B cell (primary cell): ENCODE measurements around the gene PAPSS2. TPM values are rescaled to one million over a fixed set of nuclear protein-coding genes. Genes with fewer than 3 reads are reported as not detected.

Experiments used
- ATAC-seq: fragments of 200-7000 bp; cut with Tn5 transposase; one replicate; pipeline ENCODE4 v1.10.0; 2021; ENCODE audit warnings: low read depth, mild to moderate bottlenecking, moderate number of reproducible peaks, moderate library complexity
- CTCF ChIA-PET: fragments of 350-600 bp; sonication (Branson Sonifier 250); formaldehyde crosslinking; loops from one replicate; lab custom pipeline; 2021; ENCODE audit warnings: antibody characterized with exemption, inconsistent platforms; lab: Charles Lee
- POLR2A ChIA-PET: fragments of 350-600 bp; sonication (Branson Sonifier 250); formaldehyde crosslinking; loops from one replicate; lab custom pipeline; 2021; ENCODE audit warnings: antibody characterized with exemption; lab: Charles Lee
- DNase-seq: peaks from one replicate; pipeline ENCODE4 v3.0.0; 2013
- H2AFZ ChIP-seq: 2 replicates; pipeline ENCODE4 v1.6.1; 2012; ENCODE audit warnings: mild to moderate bottlenecking, low read depth, low read length; ENCODE audit not compliant: insufficient read depth, poor library complexity, severe bottlenecking
- H3K27ac ChIP-seq, 2 donors: 1 replicate in 1 of 2; 2 replicates in 1 of 2; pipeline ENCODE4 v1.5.1; 2012 to 2013; ENCODE audit warnings: low read length in 2 of 2, mild to moderate bottlenecking in 2 of 2, moderate library complexity in 1 of 2
- H3K27me3 ChIP-seq, 4 experiments: fragments of 200-600 bp in 1 of 4; sonication (generic) in 1 of 4; replicated peaks in 1 of 4; 1 replicate in 2 of 4; 2 replicates in 2 of 4; pipeline versions ENCODE4 v1.6.1 to v1.7.0; 2013 to 2016; ENCODE audit warnings: low read length in 3 of 4, mild to moderate bottlenecking in 2 of 4, mixed read lengths in 1 of 4, moderate library complexity in 1 of 4; ENCODE audit not compliant: insufficient read depth in 4 of 4, control insufficient read depth in 3 of 4; ENCODE audit errors: control extremely low read depth in 1 of 4
- H3K36me3 ChIP-seq, 2 experiments: replicated peaks in 1 of 2; 1 replicate in 1 of 2; 2 replicates in 1 of 2; pipeline versions ENCODE4 v1.6.1 to v1.7.1; 2013; ENCODE audit warnings: low read length in 1 of 2; ENCODE audit not compliant: insufficient read depth in 2 of 2, control insufficient read depth in 1 of 2; ENCODE audit errors: control extremely low read depth in 1 of 2, extremely low read depth in 1 of 2
- H3K4me1 ChIP-seq, 2 donors: fragments of 200-600 bp in 1 of 2; sonication (generic) in 1 of 2; 1 replicate in 1 of 2; 2 replicates in 1 of 2; pipeline versions ENCODE4 v1.5.1 to v1.6.1; 2013 to 2017; ENCODE audit warnings: low read length in 2 of 2; ENCODE audit not compliant: control insufficient read depth in 2 of 2, insufficient read depth in 2 of 2
- H3K4me2 ChIP-seq: replicated peaks from 2 replicates; pipeline ENCODE3; 2012; ENCODE audit warnings: mild to moderate bottlenecking, low read depth, low read length; ENCODE audit not compliant: poor library complexity, severe bottlenecking
- H3K4me3 ChIP-seq, 5 experiments: fragments of 200-600 bp in 1 of 5; sonication (generic) in 1 of 5; 1 replicate in 3 of 5; 2 replicates in 2 of 5; pipeline versions ENCODE4 v1.5.1 to v1.7.0; 2011 to 2016; ENCODE audit warnings: low read length in 4 of 5, mild to moderate bottlenecking in 4 of 5, low read depth in 2 of 5, control low read depth in 1 of 5, moderate library complexity in 1 of 5; ENCODE audit not compliant: insufficient read depth in 1 of 5; ENCODE audit errors: control extremely low read depth in 1 of 5, extremely low read depth in 1 of 5
- H3K79me2 ChIP-seq: fragments of 200-600 bp; sonication (generic); one replicate; pipeline ENCODE4 v1.6.0; 2016; ENCODE audit warnings: low read length; ENCODE audit not compliant: control insufficient read depth, insufficient read depth
- H3K9ac ChIP-seq: fragments of 200-600 bp; sonication (generic); 2 replicates; pipeline ENCODE4 v1.6.1; 2017; ENCODE audit warnings: mild to moderate bottlenecking, low read length, moderate library complexity
- H3K9me3 ChIP-seq, 3 donors: one replicate each; pipeline versions ENCODE4 v1.6.1 to v1.7.1; 2013; ENCODE audit warnings: low read length in 2 of 3; ENCODE audit not compliant: control insufficient read depth in 2 of 3, insufficient read depth in 1 of 3; ENCODE audit errors: control extremely low read depth in 1 of 3
- H4K20me1 ChIP-seq: 2 replicates; pipeline ENCODE4 v1.6.0; 2012; ENCODE audit warnings: mild to moderate bottlenecking, low read length; ENCODE audit not compliant: insufficient read depth, control insufficient read depth, poor library complexity, severe bottlenecking
- H3K27ac Mint-ChIP-seq: one replicate; pipeline ENCODE4 v1.8.0; 2021; ENCODE audit warnings: mixed read lengths
- H3K27me3 Mint-ChIP-seq: one replicate; pipeline ENCODE4 v1.8.0; 2021; ENCODE audit warnings: mixed read lengths
- H3K4me1 Mint-ChIP-seq: one replicate; pipeline ENCODE4 v1.8.0; 2021; ENCODE audit warnings: mixed read lengths
- H3K4me3 Mint-ChIP-seq: one replicate; pipeline ENCODE4 v1.8.0; 2021; ENCODE audit warnings: mixed read lengths
- H3K9me3 Mint-ChIP-seq: one replicate; pipeline ENCODE4 v1.8.0; 2022; ENCODE audit warnings: mixed read lengths; ENCODE audit not compliant: insufficient read depth
- CTCF ChIP-seq: fragments of 200-600 bp; IDR thresholded peaks from one replicate; pipeline ENCODE4 v1.8.0; 2022; ENCODE audit warnings: antibody characterized with exemption, mild to moderate bottlenecking
- EZH2 ChIP-seq: IDR thresholded peaks from 2 replicates; pipeline ENCODE4 v1.6.1; 2012; ENCODE audit warnings: borderline replicate concordance, low read depth, mild to moderate bottlenecking, moderate library complexity, low read length; ENCODE audit not compliant: insufficient read depth, poor library complexity, severe bottlenecking
- WGBS: methylation state at CpG from one replicate; pipeline ENCODE4 v1.1.5; 2013; ENCODE audit warnings: missing lambda C conversion rate; ENCODE audit not compliant: insufficient coverage; 5-methylcytosine and 5-hydroxymethylcytosine counted together
- intact Hi-C: fragments of 100-400 bp; cut with micrococcal nuclease; formaldehyde crosslinking; loops from one replicate; pipeline ENCODE4 v1.10.0; 2022
- polyA plus RNA-seq: library from polyadenylated mRNA; depleted of rRNA; stranded (reverse); fragments of >200 nt; gene quantifications from 2 replicates; pipeline ENCODE4 v1.2.3, GENCODE V29; 2012
- total RNA-seq, 2 donors: library from RNA; stranded (reverse); fragments of 120-200 nt in 1 of 2; gene quantifications; 1 replicate in 1 of 2; 2 replicates in 1 of 2; pipeline versions ENCODE4 v1.2.3 to v1.2.4, GENCODE V29; 2013 to 2022

The PAPSS2 gene
- total and polyA plus RNA-seq, 2 donors (not counting 1 experiment from before 2014, with no cell fraction given), result not detected

GRCh38 chr10:87636313-87636915 lies 23.3 kb upstream of the PAPSS2 start:
- Histone ChIP-seq H3K4me2 (no peak overlapping the region), H3K27me3 (no peaks in the 10 kb centered on the region), H3K79me2 (no peaks in the 10 kb centered on the region), H3K9ac (no peak overlapping the region), H4K20me1 (no peaks in the 10 kb centered on the region), H3K9me3 (no peaks in the 10 kb centered on the region), H3K4me1 (peaks cover 0 to 6% of the 10 kb centered on the region in 2 donors), H3K27ac (no peak overlapping the region), H3K36me3 (no peaks in the 10 kb centered on the region), H3K4me3 (no peak overlapping the region), H2AFZ (no peak overlapping the region)
- Mint-ChIP-seq H3K4me1 (peaks cover 4% of the 10 kb centered on the region), H3K27me3 (no peaks in the 10 kb centered on the region), H3K4me3 (no peak overlapping the region), H3K9me3 (no peaks in the 10 kb centered on the region), H3K27ac (no peak overlapping the region)
- intact Hi-C loops, result no loop called here
- TF ChIP-seq EZH2, result no peak
- TF ChIP-seq CTCF, result no peak
- 97% methylated on average over 3 of the region's 3 CpGs for WGBS
- ATAC-seq (no peak), DNase-seq (no peak)
- ChIA-PET POLR2A (no interaction called here), CTCF (no interaction called here)

GRCh38 chr10:87639493-87639892 lies 20.2 kb upstream of the PAPSS2 start:
- Histone ChIP-seq H2AFZ (no peak overlapping the region), H3K4me1 (peaks cover 0 to 6% of the 10 kb centered on the region in 2 donors), H3K27me3 (no peaks in the 10 kb centered on the region), H3K79me2 (no peaks in the 10 kb centered on the region), H3K9ac (no peak overlapping the region), H3K9me3 (no peaks in the 10 kb centered on the region), H3K4me3 (no peak overlapping the region), H3K4me2 (no peak overlapping the region), H3K27ac (no peak overlapping the region), H3K36me3 (no peaks in the 10 kb centered on the region), H4K20me1 (no peaks in the 10 kb centered on the region)
- Mint-ChIP-seq H3K27ac (no peak overlapping the region), H3K4me3 (no peak overlapping the region), H3K27me3 (no peaks in the 10 kb centered on the region), H3K4me1 (peaks cover 4% of the 10 kb centered on the region), H3K9me3 (no peaks in the 10 kb centered on the region)
- no CpG with 5 or more reads among the region's 3 CpGs for WGBS
- ATAC-seq (no peak), DNase-seq (no peak)
- intact Hi-C loops, result no loop called here
- TF ChIP-seq CTCF, result no peak
- no peak for TF ChIP-seq EZH2
- ChIA-PET CTCF (no interaction called here), POLR2A (no interaction called here)
